ENCODE data around the gene PIP5K1B. TPM values are rescaled to one million over a fixed set of nuclear protein-coding genes. Genes with fewer than 3 reads are reported as not detected.

PIP5K1B gene
- total RNA-seq, 1 experiment from 2014 or later, result 9.0 TPM

DNA sequence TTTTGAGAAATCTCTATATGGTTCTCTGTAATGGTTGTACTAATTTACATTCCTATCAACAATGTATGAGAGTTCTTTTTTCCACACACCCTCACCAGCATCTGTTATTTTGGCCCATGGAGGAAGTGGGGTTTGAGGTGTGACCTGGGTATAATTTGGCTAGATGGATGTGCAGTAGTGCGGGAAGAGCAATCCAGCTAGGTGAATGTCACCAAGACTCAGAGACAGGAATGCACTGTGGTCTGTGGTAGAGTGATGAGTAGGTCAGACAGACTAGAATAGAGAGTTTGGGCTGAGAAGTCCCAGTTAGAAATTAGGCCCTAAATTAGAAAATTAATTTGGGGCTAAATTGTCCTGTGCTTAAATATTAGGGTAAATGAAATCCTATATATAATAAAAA lies 32.8 kb upstream of the PIP5K1B start:
- no peaks in the 10 kb centered on the region for H3K9me3 Mint-ChIP-seq (ENCODE audit: low read depth, unreplicated experiment)
- H3K4me3 Mint-ChIP-seq (ENCODE audit: low read depth, unreplicated experiment), result no peak overlapping the region
- peaks cover 57% of the 10 kb centered on the region for H3K27me3 Mint-ChIP-seq (ENCODE audit: unreplicated experiment)
- BruUV-seq (replicated peaks), result no TSS peak
- no peaks in the 10 kb centered on the region for H3K4me1 Mint-ChIP-seq (ENCODE audit: low read depth, unreplicated experiment)
- DNase-seq, result no peak
- TF ChIP-seq, protein P1, sequence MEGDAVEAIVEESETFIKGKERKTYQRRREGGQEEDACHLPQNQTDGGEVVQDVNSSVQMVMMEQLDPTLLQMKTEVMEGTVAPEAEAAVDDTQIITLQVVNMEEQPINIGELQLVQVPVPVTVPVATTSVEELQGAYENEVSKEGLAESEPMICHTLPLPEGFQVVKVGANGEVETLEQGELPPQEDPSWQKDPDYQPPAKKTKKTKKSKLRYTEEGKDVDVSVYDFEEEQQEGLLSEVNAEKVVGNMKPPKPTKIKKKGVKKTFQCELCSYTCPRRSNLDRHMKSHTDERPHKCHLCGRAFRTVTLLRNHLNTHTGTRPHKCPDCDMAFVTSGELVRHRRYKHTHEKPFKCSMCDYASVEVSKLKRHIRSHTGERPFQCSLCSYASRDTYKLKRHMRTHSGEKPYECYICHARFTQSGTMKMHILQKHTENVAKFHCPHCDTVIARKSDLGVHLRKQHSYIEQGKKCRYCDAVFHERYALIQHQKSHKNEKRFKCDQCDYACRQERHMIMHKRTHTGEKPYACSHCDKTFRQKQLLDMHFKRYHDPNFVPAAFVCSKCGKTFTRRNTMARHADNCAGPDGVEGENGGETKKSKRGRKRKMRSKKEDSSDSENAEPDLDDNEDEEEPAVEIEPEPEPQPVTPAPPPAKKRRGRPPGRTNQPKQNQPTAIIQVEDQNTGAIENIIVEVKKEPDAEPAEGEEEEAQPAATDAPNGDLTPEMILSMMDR (IDR thresholded peaks at IDR 0.05; ENCODE audit: unreplicated experiment), result no peak
- CTCF ChIA-PET, result no interaction called here
- no peak overlapping the region for H3K27ac Mint-ChIP-seq (ENCODE audit: unreplicated experiment)
- intact Hi-C loops (cut with micrococcal nuclease; ENCODE audit: unreplicated experiment), result no loop called here
- no peaks in the 10 kb centered on the region for H3K36me3 Mint-ChIP-seq (ENCODE audit: insufficient read depth, unreplicated experiment)

DNA sequence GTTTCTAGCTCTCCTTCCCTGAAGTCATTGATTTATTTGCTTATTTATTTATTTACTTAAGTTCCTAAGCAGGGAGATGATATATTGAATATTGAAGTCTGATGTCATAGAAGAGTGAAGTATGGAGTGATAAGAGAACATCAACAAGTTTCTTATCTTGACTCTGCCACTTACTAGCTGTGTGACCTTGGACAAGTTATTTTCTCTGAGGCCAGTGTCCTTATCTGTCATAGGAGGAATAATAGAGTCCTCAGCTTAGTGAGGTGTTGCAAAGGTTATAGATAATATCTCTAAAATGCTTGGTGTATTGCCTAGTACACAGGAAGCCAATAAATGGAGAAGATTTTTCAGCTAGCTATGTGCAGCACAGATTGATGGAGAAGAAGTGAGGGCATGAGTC lies 32.4 kb upstream of the PIP5K1B start:
- DNase-seq, result no peak
- TF ChIP-seq, protein P1 (IDR thresholded peaks at IDR 0.05; ENCODE audit: unreplicated experiment), result no peak
- Mint-ChIP-seq H3K4me3 (ENCODE audit: low read depth, unreplicated experiment) (no peak overlapping the region), H3K9me3 (ENCODE audit: low read depth, unreplicated experiment) (no peaks in the 10 kb centered on the region), H3K27me3 (ENCODE audit: unreplicated experiment) (peaks cover 59% of the 10 kb centered on the region), H3K4me1 (ENCODE audit: low read depth, unreplicated experiment) (no peaks in the 10 kb centered on the region), H3K36me3 (ENCODE audit: insufficient read depth, unreplicated experiment) (no peaks in the 10 kb centered on the region), H3K27ac (ENCODE audit: unreplicated experiment) (no peak overlapping the region)
- CTCF ChIA-PET, result no interaction called here
- no TSS peak for BruUV-seq (replicated peaks)
- intact Hi-C loops (cut with micrococcal nuclease; ENCODE audit: unreplicated experiment), result no loop called here

DNA sequence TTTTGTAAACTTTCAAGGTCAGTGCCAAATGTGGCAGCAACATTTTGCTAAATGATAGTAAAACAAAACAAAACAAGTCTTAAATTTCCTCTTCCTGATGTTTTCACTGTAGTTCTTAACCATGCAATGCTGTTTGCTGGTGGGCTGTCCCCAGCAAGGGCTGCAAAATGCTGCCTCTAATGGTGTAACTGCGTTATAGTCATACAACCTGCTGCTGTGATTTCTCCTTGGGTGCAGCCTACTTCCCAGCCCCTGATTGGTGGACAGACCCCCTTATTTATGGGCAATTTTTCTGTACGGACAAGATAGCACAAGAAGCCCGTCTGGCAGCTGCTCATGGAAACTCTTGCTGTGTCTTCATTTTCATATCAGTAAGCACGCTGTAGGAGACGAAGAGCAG lies 26.6 kb upstream of the PIP5K1B start:
- Mint-ChIP-seq H3K4me3 (ENCODE audit: low read depth, unreplicated experiment) (no peak overlapping the region), H3K9me3 (ENCODE audit: low read depth, unreplicated experiment) (no peaks in the 10 kb centered on the region), H3K36me3 (ENCODE audit: insufficient read depth, unreplicated experiment) (no peaks in the 10 kb centered on the region), H3K27me3 (ENCODE audit: unreplicated experiment) (peaks cover 40% of the 10 kb centered on the region), H3K4me1 (ENCODE audit: low read depth, unreplicated experiment) (no peaks in the 10 kb centered on the region), H3K27ac (ENCODE audit: unreplicated experiment) (no peak overlapping the region)
- CTCF ChIA-PET, result no interaction called here
- DNase-seq, result peak; percentile 20
- BruUV-seq (replicated peaks), result no TSS peak
- TF ChIP-seq, protein P1 (IDR thresholded peaks at IDR 0.05; ENCODE audit: unreplicated experiment), result no peak
- intact Hi-C loops (cut with micrococcal nuclease; ENCODE audit: unreplicated experiment), result no loop called here

DNA sequence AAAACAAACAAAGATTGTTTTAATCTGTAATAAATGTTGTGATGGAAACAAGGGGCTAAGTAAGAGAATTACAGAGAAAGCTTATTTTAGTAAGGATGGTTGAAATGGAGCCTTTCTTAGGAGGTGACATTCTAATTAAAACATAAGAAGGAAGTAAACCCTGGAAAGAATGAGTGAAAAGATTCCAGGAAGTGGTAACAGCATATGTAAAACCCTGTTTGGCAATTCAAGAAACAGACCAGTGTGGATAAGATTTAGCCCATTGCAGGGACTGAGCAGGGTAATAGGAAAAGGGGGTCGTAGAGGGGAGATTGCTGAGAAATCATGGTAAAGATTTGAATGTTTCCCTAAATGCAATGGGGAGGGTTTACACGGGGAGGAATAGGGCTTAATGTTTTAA lies 21.6 kb upstream of the PIP5K1B start:
- BruUV-seq (replicated peaks), result no TSS peak
- DNase-seq, result no peak
- Mint-ChIP-seq H3K27me3 (ENCODE audit: unreplicated experiment) (no peaks in the 10 kb centered on the region), H3K9me3 (ENCODE audit: low read depth, unreplicated experiment) (no peaks in the 10 kb centered on the region), H3K4me3 (ENCODE audit: low read depth, unreplicated experiment) (no peak overlapping the region), H3K27ac (ENCODE audit: unreplicated experiment) (no peak overlapping the region), H3K36me3 (ENCODE audit: insufficient read depth, unreplicated experiment) (no peaks in the 10 kb centered on the region), H3K4me1 (ENCODE audit: low read depth, unreplicated experiment) (no peaks in the 10 kb centered on the region)
- CTCF ChIA-PET, result no interaction called here
- TF ChIP-seq, protein P1 (IDR thresholded peaks at IDR 0.05; ENCODE audit: unreplicated experiment), result no peak
- intact Hi-C loops (cut with micrococcal nuclease; ENCODE audit: unreplicated experiment), result loop anchor here (10.0 kb wide), 1 partner anchor 311 kb away; no protein-coding TSS in a partner anchor

Data from Calu3 (cell line).